Activated T-helper 1 cell treated with anti-CD3 and anti-CD28 coated beads, Interleukin-12 subunit alpha, Interleukin-12 subunit beta, Interleukin-2, Interleukin-4 antibody, amounts not matched to agents 30 ng/mL and 10 ng/mL and 1 ng/mL, durations not matched to agents 14 hours and 24 hours and 36 hours (primary cell): ENCODE data around the gene SLC34A3. TPM values are rescaled to one million over a fixed set of nuclear protein-coding genes. Genes with fewer than 3 reads are reported as not detected.

Experiments
- DNase-seq: peaks from one replicate; pipeline ENCODE4 v3.0.0; 2021; ENCODE audit warnings: low spot score
- H3K27ac Mint-ChIP-seq: one replicate; pipeline ENCODE4 v1.8.0; 2021; ENCODE audit warnings: mild to moderate bottlenecking, mixed read lengths
- H3K27me3 Mint-ChIP-seq: one replicate; pipeline ENCODE4 v1.8.0; 2022; ENCODE audit warnings: mild to moderate bottlenecking, moderate library complexity, mixed read lengths; ENCODE audit not compliant: insufficient read depth
- H3K36me3 Mint-ChIP-seq: one replicate; pipeline ENCODE4 v1.8.0; 2021; ENCODE audit warnings: low read depth, mixed read lengths
- H3K4me1 Mint-ChIP-seq: one replicate; pipeline ENCODE4 v1.8.0; 2021; ENCODE audit warnings: low read depth, mixed read lengths
- H3K4me3 Mint-ChIP-seq: one replicate; pipeline ENCODE4 v1.8.0; 2021; ENCODE audit warnings: mild to moderate bottlenecking, moderate library complexity, mixed read lengths
- H3K9me3 Mint-ChIP-seq: one replicate; pipeline ENCODE4 v1.8.0; 2021; ENCODE audit warnings: mixed read lengths
- intact Hi-C: fragments of 100-400 bp; cut with micrococcal nuclease; formaldehyde crosslinking; loops from one replicate; pipeline ENCODE4 v1.15.1; 2024
- total RNA-seq: library from RNA; stranded (reverse); gene quantifications from 2 replicates; pipeline ENCODE4 v1.2.3, GENCODE V29; 2022

The SLC34A3 gene
- total RNA-seq, 1 donor from 2014 or later = not detected

- DNase-seq = no peak
- Mint-ChIP-seq H3K4me1 (peaks cover 24% of the 10 kb centered on the region), H3K27ac (peak overlapping the region; percentile 79), H3K36me3 (peaks cover 5% of the 10 kb centered on the region), H3K27me3 (peaks cover 4% of the 10 kb centered on the region), H3K9me3 (no peaks in the 10 kb centered on the region), H3K4me3 (peak overlapping the region; percentile 75)
- intact Hi-C loops = no loop called here
Observed at GRCh38 chr9:137190315-137190856, 40.3 kb upstream of the SLC34A3 start.

DNA sequence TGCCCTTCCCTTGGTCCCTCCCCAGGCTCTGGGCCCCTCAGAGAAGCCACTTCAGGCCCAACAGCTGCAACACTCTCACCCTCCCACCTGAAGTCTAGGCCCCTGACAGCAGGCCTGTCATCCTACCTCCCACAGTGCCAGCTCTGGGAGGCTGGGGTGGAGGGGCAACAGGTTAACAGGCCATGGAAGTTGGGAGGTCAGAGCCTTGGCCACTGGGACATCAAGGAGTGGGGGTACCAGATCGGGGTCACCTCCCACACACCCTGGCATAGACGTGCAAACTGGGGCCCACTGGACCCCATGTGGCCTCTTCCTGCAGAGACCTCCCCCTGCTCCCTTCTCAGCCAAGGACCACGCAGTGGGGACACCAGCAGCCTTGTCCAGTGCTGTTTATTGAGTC lies 39.5 kb upstream of the SLC34A3 start:
- Mint-ChIP-seq H3K4me1 (peaks cover 24% of the 10 kb centered on the region), H3K27ac (no peak overlapping the region), H3K4me3 (peak overlapping the region; percentile 75), H3K36me3 (peaks cover 5% of the 10 kb centered on the region), H3K27me3 (peaks cover 4% of the 10 kb centered on the region), H3K9me3 (no peaks in the 10 kb centered on the region)
- intact Hi-C loops = no loop called here
- DNase-seq = no peak

DNA sequence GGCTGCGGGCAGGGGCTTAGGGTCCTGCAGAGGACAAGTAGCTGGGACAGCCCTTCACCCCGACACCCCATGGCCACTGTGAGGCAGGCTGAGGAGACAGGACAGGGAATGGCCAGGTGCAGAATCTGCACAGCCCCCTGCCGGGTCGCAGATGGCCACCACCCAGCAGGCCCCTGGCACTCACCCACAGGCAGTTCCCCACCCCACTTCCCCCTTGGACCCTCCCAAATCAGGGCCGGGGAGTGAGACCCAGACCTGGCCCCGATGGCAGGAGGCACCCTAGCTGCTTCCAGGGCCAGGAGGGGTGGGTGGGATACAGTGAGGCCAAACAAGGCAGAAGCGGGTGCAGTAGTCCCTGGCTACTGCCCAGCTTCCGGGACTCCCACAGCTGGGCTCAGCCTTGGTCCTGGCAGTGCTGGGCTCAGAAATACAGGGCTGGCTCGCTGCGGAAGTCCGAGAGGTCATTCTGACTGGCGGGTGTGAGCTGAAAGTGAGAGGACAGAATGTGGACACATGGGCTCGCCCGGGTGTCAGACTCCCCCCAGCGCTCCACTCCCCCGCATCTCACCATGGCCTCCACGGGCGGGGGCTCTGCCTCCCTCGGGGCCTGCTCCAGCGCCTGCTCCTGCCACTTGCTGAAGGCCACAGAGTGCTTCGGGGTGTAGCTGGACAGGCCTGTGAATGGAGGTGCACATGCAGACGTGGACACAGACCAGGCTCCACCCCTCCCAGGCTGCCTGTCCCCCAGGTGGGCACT lies 38.8 kb upstream of the SLC34A3 start:
- Mint-ChIP-seq H3K27me3 (peaks cover 4% of the 10 kb centered on the region), H3K4me1 (peaks cover 17% of the 10 kb centered on the region), H3K27ac (no peak overlapping the region), H3K36me3 (peaks cover 5% of the 10 kb centered on the region), H3K9me3 (no peaks in the 10 kb centered on the region), H3K4me3 (no peak overlapping the region)
- DNase-seq = no peak
- intact Hi-C loops = no loop called here

- Mint-ChIP-seq H3K4me3 (no peak overlapping the region), H3K27ac (no peak overlapping the region), H3K4me1 (peaks cover 12% of the 10 kb centered on the region), H3K9me3 (no peaks in the 10 kb centered on the region), H3K36me3 (peaks cover 5% of the 10 kb centered on the region), H3K27me3 (peaks cover 4% of the 10 kb centered on the region)
- intact Hi-C loops = no loop called here
- DNase-seq = no peak
Observed at GRCh38 chr9:137192448-137192780, 38.3 kb upstream of the SLC34A3 start.

GRCh38 chr9:137192859-137193258 lies 37.8 kb upstream of the SLC34A3 start:
- H3K27ac Mint-ChIP-seq = no peak overlapping the region
- no peaks in the 10 kb centered on the region for H3K9me3 Mint-ChIP-seq
- intact Hi-C loops = no loop called here
- no peak overlapping the region for H3K4me3 Mint-ChIP-seq
- H3K27me3 Mint-ChIP-seq = no peaks in the 10 kb centered on the region
- no peak for DNase-seq
- peaks cover 5% of the 10 kb centered on the region for H3K36me3 Mint-ChIP-seq
- H3K4me1 Mint-ChIP-seq = peaks cover 8% of the 10 kb centered on the region

DNA sequence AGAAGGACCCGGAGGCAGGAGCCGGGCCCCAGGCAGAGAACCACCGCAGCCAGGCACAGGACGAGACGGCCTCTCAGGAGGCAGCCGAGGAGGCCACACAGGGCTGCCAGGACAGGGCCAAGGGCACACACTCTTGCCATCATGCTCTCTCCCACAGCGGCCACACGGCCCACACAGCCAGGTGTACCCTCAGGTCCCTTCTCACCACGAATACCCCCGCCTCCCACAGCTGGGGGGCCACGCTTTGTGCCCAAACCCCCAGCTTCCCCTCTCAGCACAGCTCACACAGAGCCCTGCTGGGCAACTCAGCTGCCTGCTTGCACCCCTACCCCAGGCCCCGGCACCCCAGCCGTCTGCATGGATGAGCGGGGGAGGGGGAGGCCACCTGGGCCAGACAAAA lies 36.9 kb upstream of the SLC34A3 start:
- peaks cover 5% of the 10 kb centered on the region for H3K36me3 Mint-ChIP-seq
- no peaks in the 10 kb centered on the region for H3K9me3 Mint-ChIP-seq
- peaks cover 8% of the 10 kb centered on the region for H3K4me1 Mint-ChIP-seq
- intact Hi-C loops = no loop called here
- no peak for DNase-seq
- H3K27ac Mint-ChIP-seq = no peak overlapping the region
- no peaks in the 10 kb centered on the region for H3K27me3 Mint-ChIP-seq
- no peak overlapping the region for H3K4me3 Mint-ChIP-seq

DNA sequence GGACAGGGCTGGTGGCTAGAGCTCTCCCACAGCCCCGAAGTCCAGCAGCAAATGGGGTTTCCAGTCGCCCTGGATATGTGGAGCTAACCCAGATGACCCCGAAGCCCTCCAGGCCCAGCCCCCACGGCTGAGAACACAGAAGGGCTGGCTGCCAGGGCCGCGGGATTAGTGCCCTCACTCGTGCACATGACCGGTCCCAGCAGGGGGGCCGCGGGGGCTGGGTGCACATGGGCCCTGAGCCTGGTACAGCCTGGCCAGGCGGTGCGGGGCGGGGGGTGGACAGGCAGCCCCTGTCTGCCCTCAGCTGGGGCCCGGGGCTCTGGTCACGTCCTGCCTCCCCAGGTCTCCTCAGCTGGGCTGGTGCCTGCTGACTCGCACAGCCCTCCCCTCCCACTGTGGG lies 36.3 kb upstream of the SLC34A3 start:
- Mint-ChIP-seq H3K9me3 (no peaks in the 10 kb centered on the region), H3K27me3 (no peaks in the 10 kb centered on the region)
- intact Hi-C loops = no loop called here

DNA sequence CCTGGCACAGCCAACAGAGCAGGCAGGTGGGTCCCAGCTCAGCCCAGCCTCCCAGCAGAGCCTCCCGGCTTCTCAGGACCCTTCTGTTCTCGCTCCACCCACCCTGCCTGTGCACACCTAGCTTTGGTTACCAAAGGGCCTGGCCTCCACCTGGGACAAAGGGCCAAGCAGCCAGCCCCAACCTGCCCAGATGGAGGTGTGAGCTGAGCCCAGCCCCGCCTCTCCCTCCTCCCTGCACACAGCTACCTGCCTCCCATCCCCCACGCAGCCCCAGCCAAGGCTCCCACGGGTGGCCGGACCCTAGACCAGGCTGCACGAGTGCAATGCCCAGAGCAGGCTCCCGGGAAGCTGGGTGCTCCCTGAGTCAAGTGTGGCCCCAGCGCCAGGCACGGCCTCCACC lies 35.8 kb upstream of the SLC34A3 start:
- Mint-ChIP-seq H3K4me1 (no peaks in the 10 kb centered on the region), H3K9me3 (no peaks in the 10 kb centered on the region), H3K27ac (no peak overlapping the region), H3K4me3 (no peak overlapping the region), H3K27me3 (no peaks in the 10 kb centered on the region), H3K36me3 (peaks cover 2% of the 10 kb centered on the region)
- intact Hi-C loops = no loop called here
- DNase-seq = no peak

More for the DNA sequence above, 36.3 kb upstream of the SLC34A3 start:
- Mint-ChIP-seq H3K4me1 (peaks cover 3% of the 10 kb centered on the region), H3K27ac (no peak overlapping the region), H3K36me3 (peaks cover 2% of the 10 kb centered on the region), H3K4me3 (no peak overlapping the region)
- no peak for DNase-seq

- Mint-ChIP-seq H3K9me3 (no peaks in the 10 kb centered on the region), H3K36me3 (peaks cover 2% of the 10 kb centered on the region), H3K4me1 (no peaks in the 10 kb centered on the region)
Observed at GRCh38 chr9:137195525-137196220, 35.0 kb upstream of the SLC34A3 start.

GRCh38 chr9:137198051-137198901 lies 32.4 kb upstream of the SLC34A3 start:
- Mint-ChIP-seq H3K27me3 (no peaks in the 10 kb centered on the region), H3K4me3 (peak overlapping the region; percentile 60), H3K36me3 (peaks cover 4% of the 10 kb centered on the region), H3K9me3 (no peaks in the 10 kb centered on the region), H3K4me1 (peaks cover 11% of the 10 kb centered on the region), H3K27ac (no peak overlapping the region)
- no peak for DNase-seq
- intact Hi-C loops = no loop called here

More at GRCh38 chr9:137195525-137196220, 35.0 kb upstream of the SLC34A3 start:
- H3K27me3 Mint-ChIP-seq = no peaks in the 10 kb centered on the region
- intact Hi-C loops = no loop called here
- H3K4me3 Mint-ChIP-seq = peak overlapping the region; percentile 26
- no peak for DNase-seq
- no peak overlapping the region for H3K27ac Mint-ChIP-seq

GRCh38 chr9:137198902-137199283 lies 31.8 kb upstream of the SLC34A3 start:
- Mint-ChIP-seq H3K9me3 (no peaks in the 10 kb centered on the region), H3K4me1 (peaks cover 13% of the 10 kb centered on the region)

DNA sequence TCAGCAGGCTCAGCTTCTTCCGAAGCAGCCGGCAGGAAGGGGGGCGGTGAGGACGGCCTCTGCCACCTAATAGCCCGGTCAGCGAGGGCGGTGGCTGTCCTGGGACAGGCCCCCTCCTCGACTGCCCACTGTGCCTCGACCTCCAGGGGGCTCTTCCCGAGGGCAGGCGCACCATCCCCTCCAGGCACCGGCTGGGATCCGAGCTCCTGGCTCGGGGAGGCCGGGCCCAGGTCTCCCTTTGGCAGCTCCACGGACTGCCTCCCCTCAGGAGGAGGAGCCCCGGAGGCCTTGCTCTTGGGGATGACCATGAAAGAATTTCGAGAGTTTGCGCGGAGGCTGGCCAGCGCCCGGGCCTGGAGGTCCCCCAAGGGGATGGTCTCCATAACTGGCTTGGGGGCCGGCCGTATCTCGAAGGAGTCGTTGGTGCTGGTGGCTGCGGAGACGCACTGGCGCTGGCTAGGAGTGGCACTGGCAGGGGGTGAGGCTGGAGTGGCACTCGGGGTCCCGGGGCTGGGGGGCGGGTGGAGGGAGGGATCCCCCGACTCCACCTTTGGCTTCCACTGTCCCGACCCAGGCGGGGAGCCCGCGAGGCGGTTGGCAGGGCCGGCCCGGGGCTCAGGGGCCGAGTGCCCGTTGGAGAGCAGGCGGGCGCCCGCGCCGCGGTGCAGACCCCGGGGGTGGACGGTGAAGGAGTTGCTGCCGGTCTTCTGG lies 31.1 kb upstream of the SLC34A3 start:
- Mint-ChIP-seq H3K9me3 (no peaks in the 10 kb centered on the region), H3K4me1 (peaks cover 20% of the 10 kb centered on the region), H3K27ac (no peak overlapping the region), H3K36me3 (peaks cover 5% of the 10 kb centered on the region), H3K27me3 (no peaks in the 10 kb centered on the region), H3K4me3 (peak overlapping the region; percentile 85)
- DNase-seq = no peak
- intact Hi-C loops = loop anchor here (1.0 kb wide), 6 partner anchors 11 to 70 kb away; partner anchors contain the start of genes ANAPC2, SSNA1 and TUBB4B

More at GRCh38 chr9:137198902-137199283, 31.8 kb upstream of the SLC34A3 start:
- intact Hi-C loops = no loop called here
- no peaks in the 10 kb centered on the region for H3K27me3 Mint-ChIP-seq
- DNase-seq = no peak
- H3K27ac Mint-ChIP-seq = no peak overlapping the region
- peaks cover 4% of the 10 kb centered on the region for H3K36me3 Mint-ChIP-seq
- peak overlapping the region; percentile 60 for H3K4me3 Mint-ChIP-seq
